Neutrophil (primary cell): Measurements from ENCODE around the gene TMEM273.

ENCODE experiments used
- H3K27ac ChIP-seq: fragments of 200-600 bp; sonication (generic); 2 replicates; pipeline ENCODE4 v1.5.1; 2016; ENCODE audit warnings: mild to moderate bottlenecking, moderate library complexity
- H3K27me3 ChIP-seq: fragments of 200-600 bp; sonication (generic); 2 replicates; pipeline ENCODE4 v1.6.0; 2016; ENCODE audit warnings: mild to moderate bottlenecking
- H3K36me3 ChIP-seq: fragments of 200-600 bp; sonication (generic); 2 replicates; pipeline ENCODE4 v1.5.1; 2017
- H3K4me1 ChIP-seq, 2 experiments: fragments of 200-600 bp in 1 of 2; sonication (generic) in 1 of 2; 1 replicate in 1 of 2; 2 replicates in 1 of 2; pipeline versions ENCODE4 v1.5.1 to v1.6.1; 2013 to 2016; ENCODE audit warnings: low read depth in 1 of 2, low read length in 1 of 2, mild to moderate bottlenecking in 1 of 2, moderate library complexity in 1 of 2; ENCODE audit not compliant: control insufficient read depth in 1 of 2, insufficient read depth in 1 of 2
- H3K4me3 ChIP-seq, 2 experiments: fragments of 200-600 bp in 1 of 2; sonication (generic) in 1 of 2; 1 replicate in 1 of 2; 2 replicates in 1 of 2; pipeline ENCODE4 v1.5.1; 2013 to 2016; ENCODE audit warnings: low read depth in 1 of 2, low read length in 1 of 2, mild to moderate bottlenecking in 1 of 2, moderate library complexity in 1 of 2
- H3K9me3 ChIP-seq: fragments of 200-600 bp; sonication (generic); 2 replicates; pipeline ENCODE4 v1.5.1; 2016
- TF ChIP-seq, protein P1 (sequence below): fragments of 200-600 bp; sonication (generic); IDR thresholded peaks from 2 replicates; pipeline ENCODE4 v1.5.1; 2016; ENCODE audit warnings: antibody characterized with exemption

TMEM273 gene

GRCh38 chr10:49162063-49162462, 26.1 kb downstream of the TMEM273 start:
- TF ChIP-seq, protein P1, sequence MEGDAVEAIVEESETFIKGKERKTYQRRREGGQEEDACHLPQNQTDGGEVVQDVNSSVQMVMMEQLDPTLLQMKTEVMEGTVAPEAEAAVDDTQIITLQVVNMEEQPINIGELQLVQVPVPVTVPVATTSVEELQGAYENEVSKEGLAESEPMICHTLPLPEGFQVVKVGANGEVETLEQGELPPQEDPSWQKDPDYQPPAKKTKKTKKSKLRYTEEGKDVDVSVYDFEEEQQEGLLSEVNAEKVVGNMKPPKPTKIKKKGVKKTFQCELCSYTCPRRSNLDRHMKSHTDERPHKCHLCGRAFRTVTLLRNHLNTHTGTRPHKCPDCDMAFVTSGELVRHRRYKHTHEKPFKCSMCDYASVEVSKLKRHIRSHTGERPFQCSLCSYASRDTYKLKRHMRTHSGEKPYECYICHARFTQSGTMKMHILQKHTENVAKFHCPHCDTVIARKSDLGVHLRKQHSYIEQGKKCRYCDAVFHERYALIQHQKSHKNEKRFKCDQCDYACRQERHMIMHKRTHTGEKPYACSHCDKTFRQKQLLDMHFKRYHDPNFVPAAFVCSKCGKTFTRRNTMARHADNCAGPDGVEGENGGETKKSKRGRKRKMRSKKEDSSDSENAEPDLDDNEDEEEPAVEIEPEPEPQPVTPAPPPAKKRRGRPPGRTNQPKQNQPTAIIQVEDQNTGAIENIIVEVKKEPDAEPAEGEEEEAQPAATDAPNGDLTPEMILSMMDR = no peak
- peaks cover 78% of the 10 kb centered on the region for H3K36me3 ChIP-seq
- no peaks in the 10 kb centered on the region for H3K27me3 ChIP-seq
- H3K4me1 ChIP-seq = no peaks in the 10 kb centered on the region
- no peak overlapping the region for H3K27ac ChIP-seq
- no peaks in the 10 kb centered on the region for H3K9me3 ChIP-seq
- H3K4me3 ChIP-seq = no peak overlapping the region

DNA sequence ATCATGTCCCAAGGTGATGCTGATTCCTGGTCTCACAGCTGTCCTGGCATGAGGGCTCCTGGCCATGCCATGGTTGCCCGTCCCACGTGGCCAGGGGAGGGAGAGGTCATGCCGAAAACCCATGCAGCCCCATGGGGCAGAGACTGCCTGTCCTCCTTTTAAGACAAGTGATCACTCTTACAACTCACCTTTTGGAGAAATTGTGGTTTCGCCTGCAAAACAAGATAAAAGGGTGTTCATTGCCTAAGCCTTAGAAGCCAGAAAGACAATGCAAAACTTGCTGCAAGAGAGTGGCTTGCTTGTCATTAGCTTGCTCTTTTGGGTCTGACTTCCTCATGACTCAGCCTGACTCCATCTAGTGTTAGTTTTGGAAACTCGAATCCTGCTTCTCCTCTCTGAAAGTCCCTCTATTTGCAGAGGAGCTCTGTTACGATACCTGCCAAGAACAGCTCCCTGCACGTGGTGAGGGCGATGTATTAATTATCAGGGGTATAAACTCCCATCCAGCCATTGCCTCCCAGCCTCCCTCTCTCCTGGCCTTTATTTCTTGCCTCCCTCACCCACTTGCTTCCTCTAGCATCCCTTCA, 26.7 kb downstream of the TMEM273 start:
- Histone ChIP-seq H3K27ac (no peak overlapping the region), H3K27me3 (no peaks in the 10 kb centered on the region), H3K4me1 (no peaks in the 10 kb centered on the region), H3K36me3 (peaks cover 78% of the 10 kb centered on the region), H3K9me3 (no peaks in the 10 kb centered on the region), H3K4me3 (no peak overlapping the region)
- TF ChIP-seq, protein P1 = no peak

DNA sequence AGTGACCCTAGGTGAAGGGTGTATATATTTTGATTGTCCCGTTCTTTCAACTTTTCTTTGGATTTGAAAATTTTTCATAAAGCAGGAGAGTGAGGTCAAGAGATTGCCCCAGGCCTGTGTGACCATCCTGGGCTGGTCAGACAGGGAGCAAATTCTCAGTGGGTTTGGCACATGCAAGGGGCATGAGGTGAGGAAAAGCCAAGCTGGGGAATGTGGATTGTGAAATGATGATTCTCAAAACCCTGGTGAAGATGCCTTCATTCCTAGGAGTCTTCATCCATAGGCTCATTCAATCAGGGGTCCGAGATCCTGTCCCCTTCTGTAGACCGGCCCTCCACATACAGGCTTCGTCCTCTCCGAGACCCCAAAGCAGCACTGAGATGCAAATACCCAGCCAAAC, 27.4 kb downstream of the TMEM273 start:
- H3K36me3 ChIP-seq = peaks cover 73% of the 10 kb centered on the region
- H3K9me3 ChIP-seq = no peaks in the 10 kb centered on the region
- no peaks in the 10 kb centered on the region for H3K27me3 ChIP-seq
- TF ChIP-seq, protein P1 = no peak
- no peaks in the 10 kb centered on the region for H3K4me1 ChIP-seq
- H3K27ac ChIP-seq = no peak overlapping the region
- no peak overlapping the region for H3K4me3 ChIP-seq

GRCh38 chr10:49160110-49160509, 28.1 kb downstream of the TMEM273 start:
- H3K27me3 ChIP-seq = no peaks in the 10 kb centered on the region
- no peak overlapping the region for H3K27ac ChIP-seq
- peaks cover 72% of the 10 kb centered on the region for H3K36me3 ChIP-seq
- H3K4me3 ChIP-seq = no peak overlapping the region
- H3K9me3 ChIP-seq = no peaks in the 10 kb centered on the region
- TF ChIP-seq, protein P1 = no peak
- no peaks in the 10 kb centered on the region for H3K4me1 ChIP-seq

DNA sequence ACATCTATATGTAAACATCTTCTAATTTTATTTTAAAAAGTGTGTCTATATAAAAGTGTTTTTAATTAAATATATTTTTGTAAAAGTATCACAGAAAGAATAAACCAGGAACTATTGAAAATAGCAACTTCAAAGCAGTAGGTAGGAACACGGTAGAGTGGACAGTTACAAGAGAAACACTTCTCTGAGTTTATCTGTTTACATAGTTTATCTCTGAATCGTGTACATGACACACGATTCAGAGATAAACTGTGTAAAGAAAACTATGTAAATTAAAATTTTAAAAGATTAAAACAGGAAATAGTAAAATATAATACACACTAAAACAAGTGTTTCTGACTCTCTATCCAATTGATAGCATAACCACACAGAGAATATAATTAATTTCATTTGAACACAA, 29.3 kb downstream of the TMEM273 start:
- H3K27ac ChIP-seq = no peak overlapping the region
- no peaks in the 10 kb centered on the region for H3K9me3 ChIP-seq
- H3K4me1 ChIP-seq = no peaks in the 10 kb centered on the region
- H3K27me3 ChIP-seq = no peaks in the 10 kb centered on the region
- TF ChIP-seq, protein P1 = no peak
- H3K4me3 ChIP-seq = no peak overlapping the region
- H3K36me3 ChIP-seq = peaks cover 74% of the 10 kb centered on the region

- no peak overlapping the region for H3K4me3 ChIP-seq
Measured at GRCh38 chr10:49158404-49158803, 29.8 kb downstream of the TMEM273 start.

More at GRCh38 chr10:49158404-49158803, 29.8 kb downstream of the TMEM273 start:
- Histone ChIP-seq H3K4me1 (no peaks in the 10 kb centered on the region), H3K27me3 (no peaks in the 10 kb centered on the region), H3K9me3 (no peaks in the 10 kb centered on the region), H3K36me3 (peaks cover 69% of the 10 kb centered on the region), H3K27ac (no peak overlapping the region)
- TF ChIP-seq, protein P1 = no peak
